ENCODE measurements around the gene COQ10B. TPM values are rescaled to one million over a fixed set of nuclear protein-coding genes. Genes with fewer than 3 reads are reported as not detected.

The COQ10B gene
- total and polyA plus RNA-seq, 2 of the 4 experiments (the other 2 are of a cell fraction), result 9.5 to 28.7 TPM

- peak within 1 kb of the TSS; percentile 42 to 87 for H4K8ac ChIP-seq (ENCODE audit: low read depth in 2 of 2, low read length in 2 of 2)
- H2BK15ac ChIP-seq (ENCODE audit: low read depth, low read length), result peak within 1 kb of the TSS; percentile 2; the same call in 1 of the 3 replicates
- H3K9me1 ChIP-seq (ENCODE audit: insufficient read depth, low read length), result no peaks in the 10 kb centered on the region
- POLR2A ChIA-PET (ENCODE audit: unreplicated experiment), result interaction anchor here (0.6 to 0.7 kb wide), 4 partner anchors 16 to 51 kb away, joined by 3 to 4 read pairs (median 4); partner anchors contain the start of genes HSPD1 and HSPE1
- H3K36me3 ChIP-seq (ENCODE audit: control insufficient read depth, insufficient read depth, low read length), result no peaks in the 10 kb centered on the region; the same call in 1 of the 2 replicates
- peaks cover 4% of the 10 kb centered on the region; the same call in 1 of the 2 replicates for H4K20me1 ChIP-seq (ENCODE audit: insufficient read depth, low read length)
- peak within 1 kb of the TSS; percentile 89 for H3K14ac ChIP-seq (replicated peaks; ENCODE audit: low read depth, low read length)
- peak within 1 kb of the TSS; percentile 83 for H3K56ac ChIP-seq (ENCODE audit: extremely low read depth, insufficient read depth, low read length)
- peak within 1 kb of the TSS; percentile 99 for H2AK9ac ChIP-seq (replicated peaks; ENCODE audit: low read depth, low read length, poor library complexity)
- peak within 1 kb of the TSS; percentile 70 for H4K91ac ChIP-seq (ENCODE audit: insufficient read depth, low read depth, low read length)
- H3K27ac ChIP-seq (ENCODE audit: insufficient read depth, low read length), result peak within 1 kb of the TSS; percentile 93
- H3K27me3 ChIP-seq (ENCODE audit: control insufficient read depth, insufficient read depth, low read length), result no peaks in the 10 kb centered on the region
- peak within 1 kb of the TSS; percentile 95 for H2AFZ ChIP-seq (replicated peaks; ENCODE audit: low read length, poor library complexity)
- peak within 1 kb of the TSS; percentile 69 for H4K5ac ChIP-seq (ENCODE audit: low read depth, low read length)
- peak within 1 kb of the TSS; percentile 70 for H2BK120ac ChIP-seq (ENCODE audit: low read depth, low read length)
- H2AK5ac ChIP-seq (ENCODE audit: low read depth, low read length), result peak within 1 kb of the TSS; percentile 74
- H3K9ac ChIP-seq (ENCODE audit: low read depth, low read length), result peak within 1 kb of the TSS; percentile 92
- H3K4ac ChIP-seq (ENCODE audit: low read depth, low read length), result peak within 1 kb of the TSS; percentile 90
- H3K9me3 ChIP-seq (ENCODE audit: control insufficient read depth, insufficient read depth, low read length), result no peaks in the 10 kb centered on the region
- in situ Hi-C loops (cut with MboI; ENCODE audit: low sequenced_read_pairs), result loop anchor here (10.0 kb wide), 1 partner anchor 189 kb away; the partner anchor contains the start of gene MARS2
- BruUV-seq (replicated peaks), result no TSS peak
- peaks cover 0 to 8% of the 10 kb centered on the region in 2 experiments; a peak in 1 of 4 replicates for H3K79me1 ChIP-seq (ENCODE audit: low read depth in 1 of 2, low read length in 2 of 2)
- peak within 1 kb of the TSS; percentile 93 for H2BK5ac ChIP-seq (ENCODE audit: low read depth, low read length, poor library complexity, severe bottlenecking)
- H3K4me1 ChIP-seq (ENCODE audit: control insufficient read depth, insufficient read depth, low read length), result peaks cover 4% of the 10 kb centered on the region; the same call in 1 of the 2 replicates
- CTCF ChIA-PET, result interaction anchor here (0.6 to 0.7 kb wide), 2 partner anchors 10 to 26 kb away, joined by 3 to 4 read pairs; no protein-coding TSS in a partner anchor
- H3K23ac ChIP-seq (ENCODE audit: low read depth, low read length), result peak within 1 kb of the TSS; percentile 82
- dilution Hi-C loops (cut with HindIII; ENCODE audit: low sequenced_read_pairs, unreplicated experiment), result no loop called here
- DNase-seq, result peak; percentile 93
- WGBS, 2 experiments (ENCODE audit: extremely low coverage in 2 of 2, insufficient read length in 1 of 2), result 2% methylated on average over 30 of the region's 66 CpGs; no CpG with 5 or more reads in 1 of the 2 experiments
- peak within 1 kb of the TSS; percentile 80 for H3K4me3 ChIP-seq (ENCODE audit: insufficient read depth, low read depth, low read length)
- H3K18ac ChIP-seq (ENCODE audit: low read depth, low read length), result peak within 1 kb of the TSS; percentile 36
- peak; percentile 99 for ATAC-seq (ENCODE audit: low read depth)
- intact Hi-C loops (cut with micrococcal nuclease), result loop anchor here (5.0 kb wide), 2 partner anchors 156 to 191 kb away; partner anchors contain the start of gene MARS2
- no peak within 1 kb of the TSS for H2BK20ac ChIP-seq (ENCODE audit: low read depth, low read length)
- TF ChIP-seq FOS (IDR thresholded peaks at IDR 0.05; ENCODE audit: low read depth, low read length), result no peak
- TF ChIP-seq MAZ (IDR thresholded peaks at IDR 0.05; ENCODE audit: borderline replicate concordance, low read depth, low read length), result peak; percentile 81; the same call in 1 of the 2 replicates
- TF ChIP-seq RCOR1 (IDR thresholded peaks at IDR 0.05; ENCODE audit: insufficient replicate concordance, low read length), result peak; percentile 59
- no peak for TF ChIP-seq MAFK (IDR thresholded peaks at IDR 0.05; ENCODE audit: low read depth, low read length)
- TF ChIP-seq MXI1 (IDR thresholded peaks at IDR 0.05; ENCODE audit: borderline replicate concordance, low read depth, low read length), result peak; percentile 84
- no peak for TF ChIP-seq CEBPB (IDR thresholded peaks at IDR 0.05; ENCODE audit: low read depth, low read length)
- TF ChIP-seq BHLHE40 (IDR thresholded peaks at IDR 0.05; ENCODE audit: low read depth, low read length), result peak; percentile 48
- peak; percentile 88 for TF ChIP-seq POLR2A (IDR thresholded peaks at IDR 0.05; ENCODE audit: low read depth, low read length)
- TF ChIP-seq USF2 (IDR thresholded peaks at IDR 0.05; ENCODE audit: low read depth, low read length), result peak; percentile 60
- H3K4me2 ChIP-seq (ENCODE audit: low read depth, low read length), result peak within 1 kb of the TSS; percentile 83
Measured at GRCh38 chr2:197515739-197516392, 62.5 kb downstream of the COQ10B start, which contains the start of gene MOB4. MOB4 (plus strand) TSS chr2:197516066; CDS start chr2:197516087, 21 bp downstream.

Measured in IMR-90 (cell line).